T-helper 2 cell (primary cell): ENCODE results near the gene JPH2.
"Not testable (repeated sequence)": the region's sequence is repeated elsewhere in the genome, so short reads cannot be mapped to it uniquely, and the experiment has no call there.

ENCODE experiments used
- DNase-seq, 5 experiments: peaks; one replicate each; pipeline versions ENCODE4 v3.0.0 to v3.0.0-alpha.2; 2012 to 2022

Gene JPH2

DNA sequence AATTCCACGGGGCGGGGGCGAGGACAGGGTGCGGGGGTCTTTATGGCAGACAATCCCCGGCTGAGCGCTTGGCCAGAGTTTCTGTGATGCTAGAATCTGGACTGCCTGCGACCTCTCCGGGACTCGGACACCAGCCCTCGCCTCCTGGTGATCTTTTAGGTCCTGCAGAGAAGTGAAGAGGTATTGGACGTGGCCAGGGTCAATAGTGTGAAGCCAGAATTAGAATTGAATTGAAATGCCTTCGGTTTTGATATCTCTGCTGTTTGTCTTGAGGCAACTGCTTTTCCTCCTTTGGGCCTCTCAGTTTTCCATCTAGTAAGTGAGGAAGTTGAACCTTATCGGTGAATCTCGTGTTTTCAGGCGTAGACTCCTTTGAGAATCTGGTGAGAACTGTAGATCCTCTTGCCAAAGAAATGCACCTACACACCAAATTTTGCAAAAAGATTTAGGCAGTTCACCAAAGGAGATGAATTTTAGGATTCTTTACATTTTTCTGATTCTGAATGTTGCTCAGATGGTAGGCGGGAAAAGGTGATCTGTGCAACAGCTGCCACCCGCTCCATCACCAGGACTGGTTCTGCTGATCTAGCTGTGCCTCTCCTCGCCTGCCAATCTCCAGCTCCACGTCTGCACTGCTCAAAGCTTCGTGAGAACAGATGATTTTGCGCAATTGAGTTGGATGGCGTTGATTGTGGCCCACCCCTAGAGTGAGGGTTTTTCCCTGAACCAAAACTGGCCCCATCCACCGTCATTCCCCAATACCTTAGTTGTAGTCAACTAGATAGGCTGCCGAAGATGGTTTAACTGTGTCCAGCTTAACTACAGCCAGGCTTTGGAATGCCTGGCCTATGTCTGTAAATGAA lies 24.4 kb upstream of the JPH2 start:
- DNase-seq: peak in 1 of 5 experiments; percentile 26

DNA sequence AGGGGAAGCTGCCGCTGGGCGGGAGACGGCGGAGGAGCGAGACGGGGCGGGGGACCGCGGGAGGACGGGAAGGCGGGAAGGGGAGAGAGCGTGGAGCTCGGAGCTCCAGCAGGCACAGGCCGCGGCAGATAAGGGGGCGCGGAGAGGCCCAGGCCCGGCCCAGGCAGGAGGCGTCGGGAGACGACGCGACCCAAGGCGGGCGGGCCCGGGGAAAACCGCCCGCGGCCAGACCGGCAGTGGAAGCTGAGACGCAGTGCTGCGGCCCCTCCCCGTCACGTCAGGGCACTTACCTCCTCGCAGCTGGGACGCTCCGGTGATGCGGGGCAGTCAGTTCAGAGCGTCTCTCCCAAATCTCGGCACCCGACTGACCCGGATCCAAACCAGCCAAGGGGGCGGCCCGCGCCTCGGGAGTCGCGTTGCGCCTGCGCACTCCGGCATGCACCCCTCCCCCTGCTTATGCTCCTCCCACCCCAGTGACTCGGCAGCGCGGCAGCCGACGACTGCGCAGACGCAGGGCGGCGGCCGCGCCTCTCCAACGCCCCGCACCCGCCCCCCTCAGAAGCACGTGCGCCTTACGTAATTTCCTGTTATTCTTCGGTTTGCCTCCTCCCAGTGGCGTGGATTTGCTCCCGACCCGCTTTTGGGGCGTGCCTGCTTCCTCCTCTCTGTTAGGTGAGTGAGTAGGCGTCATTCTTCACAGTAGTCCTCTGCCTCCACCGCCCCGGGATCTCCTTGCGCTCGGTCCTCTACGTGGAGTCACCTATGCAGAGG lies 23.6 kb upstream of the JPH2 start, which contains the start of gene OSER1:
OSER1 (minus strand) TSS at position 366 of the 771 bp plus-strand sequence. CDS start 3,814 bp downstream, outside the sequence.
- DNase-seq: peak; percentile 95 to 99 (median 97)

DNA sequence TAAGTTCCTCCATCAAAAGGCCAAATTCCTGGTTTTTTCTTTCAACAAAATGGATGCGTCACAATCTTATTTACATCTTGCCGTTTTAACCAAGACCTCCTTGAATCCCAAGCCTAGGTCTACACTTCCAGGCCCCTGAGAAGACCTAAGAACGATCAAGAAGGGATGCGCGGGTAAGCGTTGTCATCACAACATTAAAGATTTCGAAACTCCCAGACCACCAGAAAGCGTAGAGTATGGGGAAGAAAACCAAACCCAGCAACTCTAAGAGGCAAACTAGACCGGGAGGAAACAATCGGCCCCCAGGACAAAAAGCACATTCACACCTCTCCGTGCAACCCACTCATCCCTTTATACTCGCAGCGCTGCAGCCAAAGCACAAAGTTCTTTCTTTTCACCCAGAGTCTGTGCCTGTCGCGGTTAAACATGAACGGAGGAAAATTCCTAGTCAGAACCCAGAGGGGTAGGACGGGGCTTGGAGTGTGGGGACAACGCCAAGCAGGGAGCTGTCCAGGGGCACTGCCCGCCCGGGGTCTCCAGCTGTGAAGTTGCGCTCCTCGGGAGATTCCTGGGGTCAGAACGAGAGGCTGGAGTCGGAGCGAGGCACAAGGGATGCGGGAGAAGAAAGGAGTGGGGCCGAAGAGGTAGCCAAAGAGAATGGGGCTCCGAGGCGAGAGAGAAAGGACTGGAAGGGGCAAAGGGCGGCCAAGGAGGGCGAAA lies 22.9 kb upstream of the JPH2 start:
- peak in 1 of 5 experiments; percentile 9 for DNase-seq

DNA sequence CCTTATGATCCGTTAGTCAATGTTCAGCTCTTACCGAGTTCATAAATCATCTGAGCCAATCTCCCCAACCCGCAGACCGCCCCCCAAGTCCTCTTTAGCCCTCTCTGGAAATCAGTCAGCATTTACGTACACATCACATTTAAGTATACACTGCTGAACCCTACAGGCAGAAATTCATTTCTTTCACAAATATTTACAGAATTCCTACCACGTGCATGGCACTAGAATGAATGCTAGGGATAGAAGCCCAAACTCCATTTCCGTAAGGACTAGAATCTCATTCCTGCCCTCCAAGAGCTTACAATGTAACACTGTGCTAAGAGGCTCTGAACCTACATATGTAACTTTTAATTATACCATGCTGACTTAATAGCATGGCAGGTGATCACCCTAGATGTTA lies 21.8 kb upstream of the JPH2 start:
- DNase-seq: no peak

DNA sequence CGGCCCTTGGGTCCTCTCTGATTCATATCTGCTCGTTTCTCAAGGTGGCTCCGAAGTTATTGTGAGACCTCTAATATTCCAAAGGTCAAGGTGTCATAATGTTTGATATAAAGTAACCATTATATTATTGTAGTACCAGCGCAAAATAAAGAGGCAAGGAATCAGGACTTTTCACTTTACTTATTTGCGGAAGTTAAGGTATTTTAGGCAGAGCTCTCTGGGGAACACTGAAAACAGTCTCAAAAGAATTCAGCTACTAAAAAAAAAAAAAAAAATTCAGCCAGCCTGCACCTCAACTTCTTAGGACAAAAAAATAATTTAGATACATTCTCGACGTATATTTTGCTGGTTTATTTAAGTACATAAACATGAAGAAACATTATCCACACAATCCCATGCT lies 21.2 kb upstream of the JPH2 start:
- DNase-seq: no peak

DNA sequence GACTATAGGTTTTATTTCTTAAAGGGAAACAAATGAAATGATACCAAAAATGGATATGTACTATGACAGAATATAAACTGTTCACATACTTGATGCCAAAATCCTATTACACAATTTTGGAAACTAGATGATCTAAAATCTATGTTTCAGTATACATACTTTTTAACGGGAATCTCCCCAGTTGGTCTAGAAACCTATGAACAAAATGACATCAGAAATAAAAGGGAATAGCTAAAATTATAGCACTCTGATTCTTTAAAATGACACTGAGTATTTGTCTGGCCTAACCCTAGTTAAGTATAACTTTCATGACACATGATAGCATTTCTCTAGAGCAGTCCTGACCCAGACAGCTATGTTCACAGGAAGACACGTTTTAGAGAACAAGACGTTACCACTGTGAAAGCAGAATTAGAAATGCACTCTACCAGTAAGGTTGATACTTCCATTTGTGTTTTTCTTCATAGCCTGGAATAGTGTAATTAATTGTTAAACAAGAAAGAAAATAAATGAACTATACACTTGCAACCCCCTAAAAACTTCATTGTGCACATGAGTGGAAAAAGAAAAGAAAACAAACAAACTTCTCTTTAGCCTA lies 20.2 kb upstream of the JPH2 start:
- DNase-seq: no peak

DNA sequence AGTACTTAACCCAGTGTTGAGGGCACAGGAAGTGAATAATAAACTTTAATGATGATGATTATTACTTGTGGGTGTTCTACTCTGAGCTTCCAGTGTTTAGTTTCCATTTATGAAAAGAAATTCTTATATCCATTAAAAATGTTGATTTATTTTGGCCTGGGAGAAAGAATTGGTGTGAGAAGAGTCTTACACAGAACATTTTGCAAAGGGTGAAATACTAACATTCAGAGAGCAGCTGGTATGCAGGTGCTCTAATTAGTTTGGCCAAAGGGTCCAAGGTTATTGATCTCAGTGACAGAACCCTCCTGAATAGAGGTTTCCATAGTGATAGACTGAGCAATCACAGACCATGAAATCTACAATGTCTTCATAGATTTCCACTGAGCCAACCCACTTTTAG lies 19.1 kb upstream of the JPH2 start:
- no peak for DNase-seq

DNA sequence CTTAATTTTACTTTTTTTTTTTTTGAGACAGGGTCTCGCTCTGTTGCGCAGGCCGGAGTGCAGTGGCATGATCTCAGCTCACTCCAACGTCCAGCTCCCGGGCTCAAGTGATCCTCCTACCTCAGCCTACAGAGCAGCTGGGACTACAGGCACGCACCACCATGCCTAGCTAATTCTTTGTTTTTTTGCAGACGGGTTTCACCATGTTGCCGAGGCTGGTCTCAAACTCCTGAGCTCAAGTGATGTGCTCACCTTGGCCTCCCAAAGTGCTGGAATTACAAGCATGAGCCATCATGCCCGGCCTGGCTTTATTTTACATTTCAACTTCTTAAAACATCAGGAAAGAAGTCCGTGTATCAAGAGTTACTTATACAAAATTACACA lies 17.8 kb upstream of the JPH2 start:
- DNase-seq: no peak

DNA sequence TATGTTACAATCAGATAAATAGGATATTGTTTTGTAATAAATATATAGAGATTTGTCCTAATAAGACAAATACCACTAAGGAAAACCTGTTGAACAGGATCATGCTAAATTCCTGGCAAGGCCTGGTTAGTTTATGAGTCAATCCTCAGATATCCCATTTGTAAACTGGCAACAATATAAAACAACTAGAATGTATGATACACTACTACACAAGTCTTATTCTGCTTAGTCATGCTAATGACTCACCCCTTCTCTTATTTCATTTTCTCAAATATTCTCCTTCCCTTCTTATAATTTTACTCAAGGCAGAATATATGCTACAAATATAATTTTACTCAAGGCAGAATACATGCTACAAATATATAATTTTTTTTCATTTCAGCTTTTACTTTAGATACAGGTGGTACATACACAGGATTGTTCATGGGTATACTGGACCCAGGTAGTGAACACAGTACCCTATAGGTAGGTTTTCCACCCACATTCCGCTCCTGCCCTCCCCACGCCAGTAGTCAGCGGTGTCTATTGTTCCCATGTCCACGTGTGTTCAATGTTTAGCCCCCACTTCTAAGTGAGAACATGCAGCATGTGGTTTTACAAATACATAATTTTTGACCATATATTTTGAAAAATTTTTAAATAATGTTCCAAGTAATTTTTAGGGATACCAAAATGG lies 17.3 kb upstream of the JPH2 start:
- DNase-seq: no peak

DNA sequence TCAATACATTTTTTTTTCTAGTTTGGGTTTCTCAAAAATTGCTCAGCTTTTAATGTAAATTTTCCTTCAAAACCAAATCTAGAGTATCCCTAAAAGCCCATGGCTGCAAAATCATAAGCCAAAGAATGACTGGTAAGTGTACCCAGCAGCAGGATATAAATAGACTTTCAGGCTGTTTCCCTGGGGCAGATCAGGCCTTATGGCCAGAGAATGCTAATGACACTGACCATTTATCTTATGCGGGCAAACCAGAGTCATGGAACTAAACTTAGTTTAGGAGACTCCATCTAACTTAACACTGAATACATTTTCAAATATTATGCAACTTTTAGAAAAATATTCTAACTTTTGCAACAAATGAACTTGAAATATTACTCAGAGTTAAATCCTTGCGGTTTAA lies 16.2 kb upstream of the JPH2 start:
- DNase-seq: no peak

DNA sequence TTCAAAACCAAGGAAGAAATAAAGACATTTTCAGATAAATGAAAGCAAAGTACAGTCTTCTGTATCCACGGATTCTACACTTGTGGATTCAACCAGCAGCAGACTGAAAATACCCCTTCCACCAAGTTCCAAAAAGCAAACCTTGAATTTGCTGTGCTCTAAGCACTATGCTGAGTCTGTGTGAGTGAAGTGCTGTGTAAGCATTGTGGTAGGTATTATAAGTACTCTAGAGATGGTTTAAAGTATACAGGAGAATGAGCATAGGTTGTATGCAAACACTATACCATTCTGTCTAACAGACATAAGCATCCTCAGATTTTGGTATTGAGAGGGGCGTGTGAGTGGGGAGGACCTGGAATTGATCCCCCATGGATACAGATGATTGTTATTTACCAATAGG lies 14.0 kb upstream of the JPH2 start:
- no peak for DNase-seq

DNA sequence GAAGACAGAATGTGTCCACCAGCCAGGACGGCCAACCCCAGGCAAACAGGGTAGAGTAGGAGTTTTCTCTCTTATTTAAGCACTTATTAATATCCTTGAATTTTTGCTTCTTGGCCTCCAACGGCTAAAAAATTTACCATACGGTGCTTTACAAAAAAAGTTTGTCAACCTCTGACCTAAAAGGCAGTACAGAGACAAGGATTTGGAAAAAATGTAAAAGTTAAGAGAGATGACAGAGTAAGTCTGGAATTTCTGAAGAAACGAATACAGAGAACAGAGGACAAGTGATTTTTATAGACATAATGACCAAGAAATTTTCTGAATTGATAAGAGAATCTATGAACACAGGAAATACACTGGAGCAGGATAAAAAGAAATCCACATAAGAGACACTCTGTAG lies 13.4 kb upstream of the JPH2 start:
- DNase-seq: no peak

DNA sequence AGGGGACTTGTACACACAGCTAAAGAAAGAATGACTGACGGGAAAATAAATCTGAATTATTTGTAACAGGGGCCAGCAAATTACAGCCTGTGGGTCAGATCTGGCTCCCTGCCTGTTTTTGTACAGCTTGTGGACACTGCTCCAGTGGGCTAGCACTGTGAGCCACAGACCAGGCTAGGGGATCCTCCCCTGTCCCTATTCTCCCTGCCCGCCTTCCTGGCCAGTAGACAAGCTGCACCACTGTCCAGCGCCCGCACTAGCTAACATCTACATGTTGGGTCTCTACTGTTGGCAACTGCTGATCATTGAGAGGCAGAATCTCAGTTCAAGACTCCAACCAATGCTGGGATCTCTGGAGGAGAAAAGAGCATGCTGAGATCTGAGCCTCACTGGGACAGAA lies 12.9 kb upstream of the JPH2 start:
- DNase-seq: no peak

DNA sequence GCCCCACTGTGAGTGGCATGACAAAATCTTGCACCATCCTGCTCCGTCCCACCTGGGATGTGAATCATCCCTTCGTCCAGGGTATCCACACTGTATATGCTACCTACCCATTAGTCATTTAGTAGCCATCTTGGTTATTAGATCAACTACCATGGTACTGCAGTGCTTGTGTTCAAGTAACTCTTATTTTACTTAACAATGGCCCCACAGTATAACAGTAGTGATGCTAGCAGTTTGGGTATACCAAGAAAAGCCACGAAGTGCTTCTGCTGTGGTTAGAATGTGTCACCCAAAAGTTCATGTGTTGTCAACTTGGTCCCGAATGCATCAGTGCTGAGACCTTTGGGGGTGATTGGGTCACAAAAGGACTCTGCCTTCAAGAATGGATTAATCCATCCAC lies 11.9 kb upstream of the JPH2 start:
- DNase-seq: peak in 1 of 5 experiments; percentile 87

DNA sequence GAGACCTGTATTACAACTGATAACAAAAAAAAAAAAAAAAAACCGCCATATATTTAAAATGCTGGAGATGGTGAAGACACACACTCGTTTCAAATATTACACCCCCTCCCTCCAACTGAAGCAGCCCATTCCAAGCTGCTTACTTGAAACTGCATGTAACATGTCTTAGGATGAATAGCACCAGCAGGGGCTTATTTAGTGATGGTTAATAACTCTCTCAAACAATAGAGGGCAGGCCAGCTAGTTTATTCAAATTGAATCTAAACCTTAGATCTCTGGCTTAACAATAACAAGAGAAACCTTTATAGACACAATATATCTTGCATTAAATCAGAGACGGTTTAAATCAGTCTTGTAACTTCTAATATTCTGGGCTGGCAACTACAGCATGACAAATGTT lies 9.3 kb upstream of the JPH2 start:
- DNase-seq: no peak

DNA sequence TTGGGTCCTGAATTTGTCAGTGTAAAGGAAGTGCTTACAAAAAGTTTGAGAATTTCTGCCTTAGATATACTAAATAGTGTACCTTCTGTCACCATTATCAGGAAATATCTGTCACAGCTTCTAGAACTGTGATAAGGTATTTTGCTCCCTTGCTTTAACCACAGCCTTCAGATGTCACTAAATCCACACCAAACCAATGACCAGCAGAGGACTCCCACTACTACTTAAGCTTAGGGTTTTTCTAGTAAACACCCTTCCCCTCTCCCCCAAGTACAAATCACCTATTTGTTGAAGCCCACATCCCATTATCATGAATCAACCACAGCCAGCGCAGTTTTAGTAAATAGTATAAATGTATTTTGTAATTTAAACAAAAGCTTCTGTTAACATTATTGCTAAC lies 8.6 kb upstream of the JPH2 start:
- DNase-seq: no peak

DNA sequence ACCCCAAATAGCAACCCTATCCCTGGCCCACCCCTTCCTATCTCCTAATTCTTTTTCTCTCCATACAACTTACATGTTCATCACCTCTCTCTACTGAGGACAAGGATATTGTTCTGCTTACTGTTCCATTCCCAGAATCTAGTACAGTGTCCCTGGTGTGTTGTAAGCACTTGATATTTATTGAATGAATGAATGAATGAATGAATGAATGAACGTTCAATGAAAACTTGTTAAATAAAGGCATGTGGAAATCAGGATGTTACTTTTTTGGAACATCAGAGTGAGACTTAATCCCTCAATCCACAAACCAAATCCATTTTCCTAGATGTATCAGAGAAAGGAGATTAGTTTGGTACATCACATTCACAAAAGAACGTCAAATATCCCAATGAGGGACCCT lies 6.8 kb upstream of the JPH2 start:
- DNase-seq: no peak

DNA sequence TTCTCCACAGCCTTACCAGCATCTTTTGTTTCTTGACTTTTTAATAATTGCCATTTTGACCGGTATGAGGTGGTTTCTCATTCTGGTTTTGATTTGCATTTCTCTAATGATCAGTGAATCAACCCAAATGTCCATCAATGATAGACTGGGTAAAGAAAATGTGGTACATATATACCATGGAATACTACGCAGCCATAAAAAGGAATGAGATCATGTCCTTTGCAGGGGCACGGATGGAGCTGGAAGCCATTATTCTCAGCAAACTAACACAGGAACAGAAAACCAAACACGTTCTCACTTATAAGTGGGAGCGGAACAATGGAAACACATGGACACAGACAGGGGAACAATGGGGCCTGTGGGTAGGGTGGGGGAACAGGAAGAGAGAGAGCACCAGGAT lies 4.7 kb upstream of the JPH2 start:
- DNase-seq: not testable (repeated sequence)

DNA sequence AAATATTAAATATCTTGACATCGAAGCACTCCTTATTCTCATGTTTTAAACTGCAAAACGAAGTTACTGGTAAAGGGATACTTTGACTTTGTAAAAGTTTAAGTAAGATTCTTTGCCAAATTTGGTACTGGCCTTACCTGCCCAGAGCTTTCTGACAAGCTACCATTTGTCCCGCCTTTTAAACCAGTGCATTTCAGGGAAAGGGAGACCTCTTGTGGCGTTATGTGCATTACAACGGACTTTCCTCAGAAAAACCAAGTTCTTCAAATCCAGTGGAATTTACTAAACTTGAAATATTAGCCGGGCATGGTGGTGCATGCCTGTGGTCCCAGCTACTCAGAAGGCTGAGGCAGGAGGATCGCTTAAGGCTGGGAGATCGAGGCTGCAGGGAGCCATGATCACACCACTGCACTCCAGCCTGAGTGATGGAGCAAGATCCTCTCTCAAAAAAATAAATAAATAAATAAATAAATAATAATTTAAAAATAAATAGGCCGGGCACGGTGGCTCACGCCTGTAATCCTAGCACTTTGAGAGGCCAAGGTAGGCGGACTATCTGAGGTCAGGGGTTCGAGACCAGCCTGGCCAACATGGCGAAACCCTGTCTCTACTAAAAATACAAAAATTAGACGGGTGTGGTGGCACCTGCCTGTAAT lies 3.3 kb upstream of the JPH2 start:
- peak in 4 of 5 experiments; percentile 9 to 57 (median 20) for DNase-seq

DNA sequence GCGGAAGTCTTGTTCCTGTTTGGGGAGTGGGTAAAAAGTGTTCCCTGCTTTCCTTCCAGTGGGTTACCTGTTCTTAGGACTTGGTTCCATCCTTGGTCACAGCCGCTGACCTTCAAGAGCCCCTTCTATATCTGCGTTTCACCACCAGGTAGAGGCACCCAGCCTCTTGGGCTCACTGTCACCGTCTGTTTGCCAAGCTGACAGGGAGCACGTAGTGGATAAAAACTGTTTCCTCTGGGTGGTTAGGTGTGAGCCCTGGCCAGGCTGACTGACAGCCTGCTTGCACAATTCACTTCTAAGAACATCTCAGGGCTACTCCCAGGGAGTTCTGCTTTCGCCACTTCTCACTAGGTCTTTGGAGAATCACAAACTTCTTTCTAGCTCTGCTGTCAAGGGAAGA lies 1.8 kb upstream of the JPH2 start:
- no peak for DNase-seq
